ENCODE results near the gene FAM177A1.

GRCh38 chr14:35045798-35046047 lies 349 bp upstream of the FAM177A1 start:
- TF ChIP-seq CTCF (IDR thresholded peaks at IDR 0.05 in 8 of 11, conservative IDR thresholded peaks at IDR 0.05 in 3 of 11) (no peak), POLR2A (IDR thresholded peaks at IDR 0.05) (peak in 1 of 3 donors; percentile 41)

Data from spleen (tissue), 7 donors.